Memory B cell (primary cell): ENCODE measurements around the gene ALK.

ENCODE experiments used
- ATAC-seq: fragments of 150-1000 bp; cut with Tn5 transposase; 2 replicates; pipeline ENCODE4 v1.10.0; 2021; ENCODE audit warnings: low read depth, mild to moderate bottlenecking, moderate library complexity
- DNase-seq, 2 donors: peaks; one replicate each; pipeline ENCODE4 v3.0.0; 2022; ENCODE audit warnings: low spot score in 2 of 2
- H3K27ac Mint-ChIP-seq: one replicate; pipeline ENCODE4 v1.8.0; 2022; ENCODE audit warnings: mild to moderate bottlenecking, moderate library complexity, mixed read lengths
- H3K27me3 Mint-ChIP-seq: one replicate; pipeline ENCODE4 v1.8.0; 2022; ENCODE audit warnings: mixed read lengths
- H3K36me3 Mint-ChIP-seq: one replicate; pipeline ENCODE4 v1.8.0; 2022; ENCODE audit warnings: mild to moderate bottlenecking, mixed read lengths
- H3K4me1 Mint-ChIP-seq: one replicate; pipeline ENCODE4 v1.8.0; 2022; ENCODE audit warnings: mixed read lengths
- H3K4me3 Mint-ChIP-seq: one replicate; pipeline ENCODE4 v1.8.0; 2022; ENCODE audit warnings: mild to moderate bottlenecking, moderate library complexity, mixed read lengths
- H3K9me3 Mint-ChIP-seq: one replicate; pipeline ENCODE4 v1.8.0; 2022; ENCODE audit warnings: mixed read lengths

Gene ALK

GRCh38 chr2:29528891-29529520 is 392.4 kb downstream of the ALK start:
- Mint-ChIP-seq H3K36me3 (no peaks in the 10 kb centered on the region), H3K27me3 (peaks cover 7% of the 10 kb centered on the region), H3K27ac (no peak overlapping the region), H3K4me1 (no peaks in the 10 kb centered on the region), H3K4me3 (no peak overlapping the region), H3K9me3 (peaks cover 3% of the 10 kb centered on the region)
- ATAC-seq: no peak
- DNase-seq: no peak

DNA sequence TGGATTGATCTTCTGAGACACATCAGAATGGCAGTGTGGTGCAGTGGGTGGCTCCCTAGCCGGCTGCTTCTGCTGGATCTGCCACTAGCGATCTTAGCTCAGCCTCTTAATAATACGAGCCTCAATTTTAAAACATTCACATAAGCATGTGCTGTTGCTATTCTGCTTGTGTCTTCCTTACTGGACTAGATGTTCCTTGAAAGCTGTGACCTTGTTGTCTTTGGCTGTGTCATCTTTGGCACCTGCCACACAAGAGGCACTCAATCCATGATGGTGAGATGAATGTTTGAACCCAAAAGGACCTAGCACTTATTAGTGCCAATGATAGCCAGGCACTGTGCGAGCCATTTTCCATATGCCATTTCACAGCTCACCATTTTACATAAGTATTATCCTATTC is 393.0 kb downstream of the ALK start:
- no peaks in the 10 kb centered on the region for H3K4me1 Mint-ChIP-seq
- peaks cover 3% of the 10 kb centered on the region for H3K9me3 Mint-ChIP-seq
- ATAC-seq (no peak), DNase-seq (no peak)
- no peak overlapping the region for H3K27ac Mint-ChIP-seq
- no peak overlapping the region for H3K4me3 Mint-ChIP-seq
- peaks cover 7% of the 10 kb centered on the region for H3K27me3 Mint-ChIP-seq
- H3K36me3 Mint-ChIP-seq: no peaks in the 10 kb centered on the region

- no peaks in the 10 kb centered on the region for H3K36me3 Mint-ChIP-seq
- ATAC-seq (no peak), DNase-seq (no peak)
- peaks cover 3% of the 10 kb centered on the region for H3K9me3 Mint-ChIP-seq
- no peak overlapping the region for H3K4me3 Mint-ChIP-seq
- H3K27ac Mint-ChIP-seq: no peak overlapping the region
- peaks cover 7% of the 10 kb centered on the region for H3K27me3 Mint-ChIP-seq
- H3K4me1 Mint-ChIP-seq: no peaks in the 10 kb centered on the region
Observed at GRCh38 chr2:29527947-29528346, 393.4 kb downstream of the ALK start.

DNA sequence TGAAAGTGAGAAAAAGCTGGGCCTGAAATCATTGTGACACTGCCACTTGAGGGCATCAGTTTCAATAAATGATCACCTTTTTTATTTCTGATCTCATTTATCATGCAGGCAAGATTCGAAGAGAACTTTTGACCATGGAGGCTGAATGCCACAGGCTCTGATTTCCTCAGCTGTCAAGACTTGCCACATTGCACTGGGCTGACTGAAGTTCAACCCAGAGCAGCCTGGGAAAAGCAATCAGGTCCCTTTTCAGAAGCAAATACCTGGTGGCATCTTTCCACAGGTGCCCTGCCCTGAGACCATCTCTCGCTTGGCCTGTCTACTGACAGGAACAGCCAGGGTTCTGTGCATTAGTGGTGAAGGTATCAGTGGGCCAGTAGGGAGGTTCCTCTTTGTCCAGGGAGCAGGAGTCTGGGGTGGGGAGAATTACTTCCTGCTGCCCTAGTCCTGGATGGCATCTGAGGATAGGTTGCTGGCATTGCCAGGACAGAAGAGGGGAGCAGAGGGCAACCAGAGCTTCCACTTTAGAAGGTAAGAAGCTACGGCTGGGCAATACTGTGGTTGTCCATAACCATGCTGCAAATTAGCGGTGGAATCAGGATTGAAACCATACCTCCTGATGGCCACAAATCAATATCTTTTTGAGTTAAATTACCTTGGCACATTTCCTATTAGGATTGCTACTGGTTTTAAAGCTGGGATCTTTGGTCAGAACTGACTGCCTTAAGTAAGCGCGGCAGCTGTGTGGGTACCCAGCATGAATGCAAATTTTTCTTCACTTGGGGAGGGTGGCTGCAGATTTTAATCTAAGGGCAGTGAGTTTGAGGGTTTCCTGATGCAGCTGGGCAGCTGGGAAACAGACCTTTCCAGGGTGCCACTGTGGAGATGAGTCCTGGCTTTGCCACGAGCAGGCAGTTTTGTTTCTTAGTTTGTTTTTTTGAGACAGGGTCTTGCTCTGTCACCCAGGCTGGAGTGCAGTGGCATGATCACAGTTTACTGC is 394.5 kb downstream of the ALK start:
- no peak overlapping the region for H3K27ac Mint-ChIP-seq
- H3K4me1 Mint-ChIP-seq: no peaks in the 10 kb centered on the region
- DNase-seq: no peak
- H3K36me3 Mint-ChIP-seq: no peaks in the 10 kb centered on the region
- H3K9me3 Mint-ChIP-seq: peaks cover 3% of the 10 kb centered on the region
- H3K4me3 Mint-ChIP-seq: no peak overlapping the region
- H3K27me3 Mint-ChIP-seq: peaks cover 5% of the 10 kb centered on the region
- ATAC-seq: no peak

DNA sequence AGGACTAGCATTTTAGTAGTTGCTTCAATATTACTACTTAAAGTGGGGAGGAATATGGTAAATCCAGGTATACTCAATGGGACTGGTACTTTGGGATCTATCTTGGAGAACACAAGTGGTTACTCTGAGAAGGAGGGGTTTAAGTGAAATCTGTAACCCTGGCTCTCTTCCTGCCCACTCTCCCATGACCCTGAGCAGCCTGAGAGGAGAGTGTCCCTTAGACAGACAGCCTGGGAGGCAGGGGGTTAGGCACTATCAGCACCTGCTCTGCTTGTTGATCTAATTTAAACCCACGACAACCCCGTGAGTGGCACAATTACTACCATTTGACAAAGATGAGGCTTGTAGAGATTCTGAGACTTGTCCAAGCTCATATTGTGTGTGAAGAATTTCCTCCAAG is 395.5 kb downstream of the ALK start:
- Mint-ChIP-seq H3K4me1 (no peaks in the 10 kb centered on the region), H3K27me3 (peaks cover 5% of the 10 kb centered on the region), H3K9me3 (peaks cover 3% of the 10 kb centered on the region), H3K4me3 (no peak overlapping the region), H3K27ac (no peak overlapping the region), H3K36me3 (no peaks in the 10 kb centered on the region)
- DNase-seq (no peak), ATAC-seq (no peak)

DNA sequence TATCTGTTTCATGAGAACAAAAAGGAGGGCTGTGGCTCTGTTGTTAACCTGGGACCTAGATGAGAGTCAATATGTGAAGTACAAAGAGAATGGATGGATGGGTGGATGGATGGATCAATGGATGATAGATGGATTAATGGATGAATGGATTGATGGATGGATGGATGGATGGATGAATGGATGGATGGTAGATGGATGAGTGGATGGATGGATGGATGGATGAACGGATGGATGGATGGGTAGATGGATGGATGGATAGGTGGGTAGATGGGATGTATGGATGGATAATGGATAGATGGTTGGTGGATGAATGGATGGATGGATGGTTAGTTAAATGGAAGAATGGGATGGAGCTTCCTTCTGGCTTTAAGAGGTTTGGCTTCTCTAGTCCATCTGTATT is 396.7 kb downstream of the ALK start:
- Mint-ChIP-seq H3K27me3 (peaks cover 11% of the 10 kb centered on the region), H3K36me3 (no peaks in the 10 kb centered on the region), H3K4me1 (no peaks in the 10 kb centered on the region), H3K9me3 (peaks cover 3% of the 10 kb centered on the region), H3K27ac (no peak overlapping the region), H3K4me3 (no peak overlapping the region)
- no peak for ATAC-seq
- DNase-seq: no peak

DNA sequence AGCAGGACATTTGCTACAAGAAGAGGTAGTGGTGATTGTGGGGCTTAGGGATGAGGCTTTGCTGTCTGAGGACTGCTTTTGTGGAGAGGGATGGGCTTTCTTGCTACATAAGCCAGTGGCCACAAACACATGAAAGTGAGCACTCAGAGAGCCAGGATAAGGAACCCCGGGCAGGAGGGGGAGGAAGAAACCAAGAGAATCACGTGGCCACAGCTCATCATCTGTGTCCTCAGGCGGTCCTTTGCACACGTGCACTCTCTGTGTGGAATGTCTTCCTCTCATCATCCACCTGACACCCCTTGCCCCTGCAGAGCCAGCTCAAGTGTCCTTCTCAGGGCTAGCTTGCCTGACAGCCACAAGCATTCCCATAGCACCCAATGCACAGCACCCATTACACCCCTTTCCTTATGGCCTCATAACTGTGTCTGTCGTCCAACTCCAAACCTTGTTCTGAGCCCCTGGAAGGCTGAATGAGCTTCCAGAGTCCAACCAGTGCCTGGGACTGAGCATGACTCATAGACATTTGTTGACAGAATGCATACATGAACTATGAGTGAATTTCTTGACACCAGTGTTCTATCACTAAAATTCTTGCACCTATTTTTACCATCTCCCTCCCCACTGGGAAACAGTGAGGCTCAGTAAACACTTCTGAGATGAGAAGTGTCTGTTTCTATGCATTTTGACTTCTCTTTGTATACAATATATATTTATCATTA is 398.3 kb downstream of the ALK start:
- Mint-ChIP-seq H3K27ac (no peak overlapping the region), H3K4me3 (no peak overlapping the region), H3K4me1 (no peaks in the 10 kb centered on the region), H3K9me3 (peaks cover 3% of the 10 kb centered on the region), H3K36me3 (no peaks in the 10 kb centered on the region), H3K27me3 (peaks cover 11% of the 10 kb centered on the region)
- ATAC-seq (no peak), DNase-seq (no peak)

DNA sequence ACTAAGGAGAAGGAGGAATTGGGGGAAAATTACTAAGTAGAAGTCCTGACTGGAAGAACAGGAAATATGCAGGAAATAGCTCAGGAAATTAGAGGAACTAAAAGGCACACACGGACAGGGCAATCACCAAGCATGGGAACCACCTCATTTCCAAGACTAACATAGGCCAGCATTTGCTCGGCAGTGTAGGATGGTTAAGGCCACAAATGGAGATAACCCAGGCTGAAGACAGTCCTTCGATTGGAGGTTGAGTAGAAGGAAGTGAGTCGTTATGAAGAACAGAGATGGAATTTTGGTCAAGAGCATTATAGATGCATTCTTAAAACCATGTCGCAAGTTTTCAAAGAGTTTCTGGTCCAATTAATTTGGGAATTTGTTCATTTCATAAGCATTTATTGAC is 401.4 kb downstream of the ALK start:
- H3K4me1 Mint-ChIP-seq: no peaks in the 10 kb centered on the region
- no peak for ATAC-seq
- H3K9me3 Mint-ChIP-seq: peaks cover 4% of the 10 kb centered on the region
- H3K27ac Mint-ChIP-seq: no peak overlapping the region
- H3K4me3 Mint-ChIP-seq: no peak overlapping the region
- no peaks in the 10 kb centered on the region for H3K36me3 Mint-ChIP-seq
- H3K27me3 Mint-ChIP-seq: peaks cover 15% of the 10 kb centered on the region
- DNase-seq: no peak

GRCh38 chr2:29519338-29519925 is 402.0 kb downstream of the ALK start:
- H3K9me3 Mint-ChIP-seq: peaks cover 5% of the 10 kb centered on the region
- ATAC-seq (no peak), DNase-seq (no peak)
- H3K27ac Mint-ChIP-seq: no peak overlapping the region
- peaks cover 13% of the 10 kb centered on the region for H3K27me3 Mint-ChIP-seq
- H3K36me3 Mint-ChIP-seq: no peaks in the 10 kb centered on the region
- no peak overlapping the region for H3K4me3 Mint-ChIP-seq
- H3K4me1 Mint-ChIP-seq: no peaks in the 10 kb centered on the region

DNA sequence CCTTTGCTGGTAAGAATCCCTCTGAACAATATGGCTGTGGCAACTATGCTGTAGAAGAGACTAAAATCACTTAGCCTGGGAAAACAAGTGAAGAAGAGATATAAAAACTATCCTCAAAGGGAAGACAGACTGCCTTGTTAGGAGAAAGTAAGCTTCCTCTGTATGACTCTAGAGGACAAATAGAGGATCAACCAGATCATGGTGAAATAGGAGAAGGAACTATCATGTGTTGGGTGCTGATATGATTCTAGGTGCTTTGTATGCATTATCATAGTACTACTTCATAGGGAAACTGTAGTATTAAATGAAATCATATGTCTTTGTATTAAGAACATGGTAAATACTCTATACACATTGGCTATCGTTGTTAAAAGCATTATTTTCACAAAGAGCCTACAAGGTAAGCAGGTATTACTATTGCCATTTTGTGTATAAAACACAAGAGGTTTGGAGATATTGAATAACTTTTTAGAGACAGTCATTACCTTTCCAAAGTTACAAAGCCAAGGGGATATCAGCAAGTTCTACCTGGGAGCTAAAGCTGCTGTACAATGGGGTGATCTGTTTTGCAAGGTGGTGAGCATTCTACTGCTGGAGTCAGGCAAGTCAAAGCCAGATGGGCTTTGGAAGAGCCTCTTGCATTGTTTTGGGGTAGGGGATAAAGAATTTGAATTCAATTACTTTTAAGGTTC is 402.6 kb downstream of the ALK start:
- H3K4me1 Mint-ChIP-seq: no peaks in the 10 kb centered on the region
- H3K36me3 Mint-ChIP-seq: no peaks in the 10 kb centered on the region
- DNase-seq (no peak), ATAC-seq (no peak)
- no peak overlapping the region for H3K4me3 Mint-ChIP-seq
- H3K27ac Mint-ChIP-seq: no peak overlapping the region
- peaks cover 5% of the 10 kb centered on the region for H3K9me3 Mint-ChIP-seq
- H3K27me3 Mint-ChIP-seq: peaks cover 13% of the 10 kb centered on the region

GRCh38 chr2:29518010-29518409 is 403.4 kb downstream of the ALK start:
- peaks cover 13% of the 10 kb centered on the region for H3K27me3 Mint-ChIP-seq
- H3K4me3 Mint-ChIP-seq: no peak overlapping the region
- H3K27ac Mint-ChIP-seq: no peak overlapping the region
- H3K9me3 Mint-ChIP-seq: peaks cover 6% of the 10 kb centered on the region
- H3K36me3 Mint-ChIP-seq: no peaks in the 10 kb centered on the region
- no peaks in the 10 kb centered on the region for H3K4me1 Mint-ChIP-seq
- DNase-seq (no peak), ATAC-seq (no peak)

DNA sequence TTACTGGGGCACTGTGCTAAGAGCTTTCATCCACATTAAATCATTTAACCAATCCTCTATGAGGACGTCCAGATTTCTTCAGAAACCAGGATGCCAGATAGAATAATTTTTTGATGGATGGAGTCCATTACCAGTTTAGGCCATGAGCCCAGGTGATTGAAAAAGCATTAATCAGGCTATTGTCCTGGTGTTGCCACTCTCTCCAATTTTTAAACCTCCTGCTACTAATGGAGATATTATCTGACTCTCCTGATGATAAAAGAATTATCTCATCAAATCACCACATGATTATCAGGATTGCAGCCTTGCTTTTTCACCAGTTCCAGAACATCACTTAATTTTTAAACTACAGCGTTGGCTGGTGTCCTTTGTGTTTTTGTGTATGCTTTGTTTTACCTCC is 404.0 kb downstream of the ALK start:
- ATAC-seq (no peak), DNase-seq (no peak)
- Mint-ChIP-seq H3K36me3 (no peaks in the 10 kb centered on the region), H3K27me3 (peaks cover 13% of the 10 kb centered on the region), H3K4me1 (no peaks in the 10 kb centered on the region), H3K9me3 (peaks cover 6% of the 10 kb centered on the region), H3K27ac (no peak overlapping the region), H3K4me3 (no peak overlapping the region)

DNA sequence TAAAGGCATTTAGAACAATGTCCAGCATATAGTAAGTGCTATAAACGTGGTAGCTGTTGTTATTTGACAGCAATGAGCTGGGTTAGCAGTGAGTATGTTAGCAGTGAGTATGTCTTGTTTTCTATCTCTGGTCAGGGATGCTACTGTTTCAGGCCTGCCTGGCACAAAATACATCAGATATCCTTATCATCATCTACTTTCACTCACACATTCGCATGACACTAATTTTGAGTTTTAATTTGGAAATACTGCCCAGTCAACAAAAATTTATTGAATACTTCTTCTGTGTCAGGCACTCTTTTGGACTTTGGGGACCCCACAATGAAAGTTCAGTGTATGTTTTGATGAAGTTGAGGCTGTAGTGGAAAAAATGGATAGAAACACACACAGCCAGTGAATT is 404.6 kb downstream of the ALK start:
- Mint-ChIP-seq H3K4me3 (no peak overlapping the region), H3K9me3 (peaks cover 6% of the 10 kb centered on the region), H3K27ac (no peak overlapping the region), H3K4me1 (no peaks in the 10 kb centered on the region), H3K36me3 (no peaks in the 10 kb centered on the region), H3K27me3 (peaks cover 13% of the 10 kb centered on the region)
- DNase-seq (no peak), ATAC-seq (no peak)
